ENCODE measurements around the gene COL25A1.

GRCh38 chr4:109046471-109047201, 255.8 kb downstream of the COL25A1 start:
- TF ChIP-seq POLR2A (IDR thresholded peaks at IDR 0.05; ENCODE audit: low read depth, low read length) (no peak), POLR2AphosphoS5 (IDR thresholded peaks at IDR 0.05; ENCODE audit: low read depth, low read length) (no peak), TAF1 (IDR thresholded peaks at IDR 0.05; ENCODE audit: borderline replicate concordance, low read depth, low read length) (no peak)

Data from GM12892 (cell line).